ENCODE data around the gene NGDN.

Gene NGDN

GRCh38 chr14:23523229-23524016, 53.9 kb downstream of the NGDN start:
- DNase-seq: no peak

GRCh38 chr14:23524954-23525353, 55.5 kb downstream of the NGDN start:
- no peak for DNase-seq

- no peak for DNase-seq
These were observed 56.1 kb downstream of the NGDN start for GRCh38 chr14:23525611-23526010.
